GM18867 (cell line): ENCODE data around the gene TTC23L.

Source experiments
- ATAC-seq: cut with Tn5 transposase; IDR thresholded peaks from one replicate; pipeline ENCODE4 v1.9.1; 2021; ENCODE audit warnings: mild to moderate bottlenecking, moderate library complexity; ENCODE audit not compliant: unreplicated experiment

TTC23L gene

DNA sequence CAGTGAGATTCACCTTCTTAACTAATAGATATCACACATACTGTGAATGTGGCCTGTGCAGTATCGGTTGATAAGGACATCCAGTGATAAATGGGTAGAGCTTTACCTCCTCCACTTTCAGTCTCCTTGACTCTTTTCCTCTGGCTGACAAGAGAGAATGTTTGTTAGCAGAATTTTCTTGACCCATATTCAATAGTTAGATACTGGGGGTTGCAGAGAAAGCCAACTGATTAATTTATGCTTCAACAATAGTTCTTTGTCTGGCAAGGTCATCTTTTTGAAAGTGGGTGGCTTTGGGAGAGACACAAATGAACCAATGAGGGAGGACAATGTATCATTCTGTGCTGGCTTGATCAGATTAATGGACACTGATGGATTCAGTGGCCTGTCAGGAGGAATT is 30.3 kb downstream of the TTC23L start:
- ATAC-seq, result no peak

- no peak for ATAC-seq
These were observed 31.4 kb downstream of the TTC23L start for GRCh38 chr5:34870382-34870781.

DNA sequence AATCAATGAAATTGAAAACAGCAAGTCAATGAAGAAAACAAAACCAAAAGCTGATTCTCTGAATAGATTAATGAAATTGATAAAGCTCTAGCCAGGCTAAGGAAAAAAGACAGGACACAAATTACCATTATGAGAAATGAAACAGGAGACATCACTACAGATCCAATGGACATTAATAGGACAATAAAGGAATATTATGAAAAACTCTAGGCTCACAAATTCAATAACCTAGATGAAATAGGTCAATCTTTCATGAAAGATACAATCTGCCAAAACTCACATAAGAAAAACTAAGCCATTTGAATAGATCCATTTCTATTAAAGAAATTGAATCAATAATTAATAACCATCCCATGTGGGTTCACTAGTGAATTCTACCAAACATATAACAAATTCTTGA is 37.3 kb downstream of the TTC23L start:
- no peak for ATAC-seq

- no peak for ATAC-seq
These were observed 42.3 kb downstream of the TTC23L start for GRCh38 chr5:34881246-34881645.

GRCh38 chr5:34886392-34887119 is 47.6 kb downstream of the TTC23L start:
- no peak for ATAC-seq

GRCh38 chr5:34889394-34889793 is 50.4 kb downstream of the TTC23L start:
- ATAC-seq, result no peak

DNA sequence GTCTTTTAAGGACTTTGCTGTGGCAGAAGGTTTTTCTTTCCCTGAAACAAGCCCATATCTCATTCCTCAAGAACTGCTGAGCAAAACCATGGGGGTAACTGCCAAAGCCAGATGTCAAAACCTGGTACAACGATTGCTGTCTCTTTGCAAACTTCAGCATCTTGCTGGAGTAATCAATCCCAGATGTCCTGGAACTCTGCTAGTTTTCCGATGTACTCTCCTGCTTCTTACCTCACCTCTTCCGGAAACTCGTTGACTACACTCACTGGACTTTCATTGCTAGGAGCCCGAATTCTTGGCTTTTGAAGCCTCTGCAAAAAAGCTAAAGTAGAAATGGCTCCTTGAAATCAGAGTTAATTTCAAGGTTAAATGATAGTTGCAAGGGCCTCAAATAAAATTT is 53.0 kb downstream of the TTC23L start:
- ATAC-seq, result no peak

DNA sequence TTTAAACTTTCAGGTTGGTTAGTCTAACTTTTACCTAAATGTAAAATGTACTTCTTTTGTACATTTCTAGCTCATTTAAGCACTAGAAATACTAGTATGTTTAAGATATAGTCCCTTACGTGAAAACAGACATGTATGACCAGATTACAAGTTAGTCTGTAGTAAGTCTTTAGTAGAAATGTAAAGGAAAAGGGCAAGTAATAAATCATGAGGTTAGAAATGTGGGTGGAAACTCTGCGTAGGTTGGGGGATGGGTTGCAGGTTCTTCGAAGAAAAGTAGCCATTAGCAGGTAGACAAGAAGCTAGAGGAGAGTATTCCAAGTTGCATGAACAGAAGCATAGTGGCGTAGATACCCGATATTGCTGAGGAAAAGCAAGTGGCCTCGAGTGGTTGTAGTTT is 53.5 kb downstream of the TTC23L start:
- no peak for ATAC-seq

DNA sequence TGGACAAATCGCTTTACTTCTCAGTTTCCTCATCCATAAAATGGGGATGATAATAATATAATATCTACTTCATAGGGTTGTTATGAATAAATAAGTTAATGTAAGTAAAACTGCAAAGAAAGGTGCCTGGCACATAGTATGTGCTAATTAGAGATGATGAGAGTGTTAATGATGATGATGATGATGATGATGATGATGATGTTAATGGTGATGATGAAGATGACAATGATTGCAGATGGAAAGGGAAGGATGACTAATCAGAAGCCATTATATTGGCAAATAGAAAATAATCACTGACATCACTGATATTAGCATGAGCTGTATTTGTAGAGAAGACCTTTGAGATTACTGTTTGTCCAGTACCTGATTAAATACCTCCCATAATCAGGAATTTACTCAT is 55.8 kb downstream of the TTC23L start:
- no peak for ATAC-seq

- ATAC-seq, result no peak
These were observed 56.9 kb downstream of the TTC23L start for GRCh38 chr5:34895641-34896419.

DNA sequence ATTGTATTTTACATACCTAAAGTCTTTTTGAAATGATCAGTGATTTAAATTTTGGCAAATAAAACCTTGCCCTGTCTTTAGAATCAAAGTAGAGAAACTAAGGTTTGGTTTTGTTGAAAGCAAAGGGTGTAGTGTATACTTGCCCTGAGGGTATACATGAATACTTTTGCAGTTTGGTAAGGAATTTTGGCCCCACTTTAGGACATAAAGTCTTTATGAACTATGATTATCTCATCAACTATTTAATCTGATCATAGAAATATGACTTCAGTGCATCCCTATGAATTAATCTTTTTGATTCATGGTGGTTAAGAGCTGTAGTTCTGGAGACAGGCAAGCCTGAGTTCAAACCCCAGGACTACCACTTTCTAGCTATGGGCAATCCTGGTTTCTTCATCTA is 58.7 kb downstream of the TTC23L start:
- no peak for ATAC-seq

DNA sequence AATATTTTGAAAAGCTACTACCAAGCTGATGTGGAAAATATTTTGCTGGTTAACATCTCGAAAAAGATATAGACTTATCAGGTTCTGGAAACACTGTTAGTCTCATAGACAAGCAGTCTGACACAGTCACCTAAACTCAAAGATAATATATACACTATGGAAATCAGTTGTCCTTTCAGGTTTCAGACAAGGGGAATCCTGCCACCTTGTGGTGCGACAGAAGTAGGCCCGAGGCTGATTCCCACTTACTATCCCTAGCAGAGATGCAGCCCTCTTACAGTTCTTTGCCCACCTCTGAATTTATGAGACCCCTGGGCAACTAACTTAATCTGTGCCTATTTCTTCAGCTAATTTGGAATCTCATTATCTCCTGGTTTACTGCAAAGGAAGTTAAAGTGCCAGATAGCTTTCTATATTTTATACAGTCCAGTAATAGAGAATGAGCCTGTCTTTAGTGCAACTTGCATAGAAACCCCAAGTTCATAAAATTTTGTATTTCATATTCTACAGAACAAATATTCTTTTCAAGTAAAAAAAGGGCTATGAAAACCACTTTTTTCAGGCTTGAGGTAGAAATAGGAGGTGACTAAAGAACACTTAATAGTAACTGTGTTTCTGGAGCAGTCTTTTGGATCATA is 59.4 kb downstream of the TTC23L start:
- peak; percentile 93 for ATAC-seq

DNA sequence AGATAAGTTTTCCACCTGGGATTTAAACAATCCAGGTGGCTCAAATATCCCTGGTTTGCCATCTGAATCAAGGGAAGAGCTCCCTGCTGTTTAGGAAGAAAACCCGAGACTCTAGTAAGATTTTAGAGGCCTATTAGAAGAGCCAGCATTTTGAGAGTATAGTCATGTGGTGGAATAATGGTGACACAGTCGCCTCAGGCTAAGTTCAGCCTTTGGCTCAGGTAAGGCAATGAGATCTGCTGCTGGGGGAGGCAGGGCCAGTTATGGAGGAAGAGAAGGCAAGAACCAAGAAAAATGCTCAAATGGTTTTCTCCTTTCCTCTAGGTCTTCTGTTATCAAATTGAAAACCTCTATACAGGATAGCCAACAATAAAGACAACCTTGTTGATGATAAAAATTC is 60.1 kb downstream of the TTC23L start:
- no peak for ATAC-seq

GRCh38 chr5:34900652-34901051 is 61.7 kb downstream of the TTC23L start:
- ATAC-seq, result no peak

DNA sequence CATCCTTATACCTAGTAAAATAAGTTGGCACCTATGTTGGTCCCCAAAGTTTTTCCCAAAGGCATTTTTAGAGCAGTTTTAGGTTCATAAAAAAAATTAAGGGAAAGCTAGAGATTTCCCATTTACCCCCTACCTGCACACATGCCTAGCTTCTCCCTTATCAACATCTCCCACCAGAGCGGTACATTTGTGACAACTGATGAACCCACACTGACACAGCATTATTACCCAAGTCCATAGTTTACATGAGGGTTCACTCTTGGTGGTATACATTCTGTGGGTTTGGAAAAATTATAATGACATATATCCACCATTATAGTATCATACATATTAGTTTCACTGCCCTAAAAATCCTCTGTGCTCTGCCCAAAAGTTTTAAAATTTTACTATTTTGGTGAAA is 64.3 kb downstream of the TTC23L start:
- ATAC-seq, result no peak

DNA sequence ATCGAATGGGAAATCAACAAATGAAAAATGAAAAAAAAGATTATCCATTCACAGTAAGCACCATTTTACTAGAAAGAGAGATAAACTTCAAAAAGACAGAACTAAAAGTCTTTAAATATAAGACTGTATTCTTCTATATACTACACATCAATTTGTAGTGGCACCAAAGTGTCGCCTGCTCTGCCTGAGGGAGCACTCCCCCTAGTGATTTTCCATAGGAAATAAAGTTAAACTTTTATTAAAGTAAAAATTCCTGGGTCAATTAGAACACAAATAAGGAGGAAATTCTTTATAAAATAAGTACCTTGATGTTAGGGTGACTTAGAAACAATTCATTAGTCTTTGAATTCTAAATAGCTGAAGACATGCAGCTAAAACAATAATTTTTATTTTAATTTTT is 66.6 kb downstream of the TTC23L start:
- ATAC-seq, result no peak

DNA sequence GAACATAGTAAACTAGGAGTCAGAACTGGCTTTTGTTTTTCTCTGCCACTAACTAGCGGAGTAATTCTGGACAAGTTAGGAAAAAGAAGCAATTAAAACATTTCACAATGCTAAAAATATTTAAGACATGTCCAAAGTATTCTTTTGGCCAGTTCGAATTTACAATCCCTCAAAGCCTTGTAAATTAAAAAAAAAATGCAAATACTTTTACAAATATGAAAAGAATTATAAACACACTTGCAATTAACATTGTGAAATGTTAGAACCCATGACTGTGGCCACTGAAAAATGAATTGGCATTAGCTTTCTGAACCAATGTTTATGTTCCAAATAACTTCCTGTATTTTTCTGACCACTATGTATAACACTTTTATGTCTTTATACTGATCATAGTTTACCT is 74.1 kb downstream of the TTC23L start:
- ATAC-seq, result no peak

- peak; percentile 19 for ATAC-seq
These were observed 75.7 kb downstream of the TTC23L start for GRCh38 chr5:34914671-34915138.

DNA sequence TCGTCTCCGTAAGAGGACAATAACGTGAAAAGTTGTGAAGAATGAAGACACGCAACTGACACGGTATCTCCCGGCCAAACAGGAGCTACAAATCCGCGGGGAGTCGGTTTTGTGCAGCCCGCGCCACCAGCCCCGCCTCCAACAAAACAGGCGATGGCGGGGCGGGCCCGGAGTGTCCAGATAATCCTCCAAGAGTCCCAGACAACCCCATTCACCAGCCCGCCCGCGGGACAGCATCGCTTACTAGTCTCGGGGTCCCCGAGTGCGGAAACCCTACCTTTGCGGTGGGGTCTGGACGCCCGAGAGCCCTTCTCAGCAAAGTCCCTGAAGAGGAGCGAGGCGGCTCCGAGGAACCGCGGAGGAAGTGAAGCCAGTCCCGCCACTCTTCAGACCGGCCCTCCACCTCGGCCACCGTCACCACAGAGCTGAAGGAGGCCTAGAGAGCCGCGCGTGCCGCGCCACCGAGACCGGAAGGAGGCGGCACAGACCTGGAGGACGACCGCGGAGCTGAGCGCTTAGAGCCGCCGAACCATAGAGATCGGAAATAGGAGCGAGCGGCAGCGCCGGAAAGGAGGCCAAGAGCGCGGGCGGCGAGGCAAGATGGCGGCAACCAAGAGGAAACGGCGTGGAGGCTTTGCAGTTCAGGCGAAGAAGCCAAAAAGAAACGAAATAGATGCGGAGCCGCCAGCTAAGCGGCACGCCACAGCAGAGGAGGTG is 76.3 kb downstream of the TTC23L start, which contains the start of the genes BRIX1 and RAD1:
Gene BRIX1 (plus strand): TSS at position 573 of the 717 bp plus-strand sequence. CDS start 28 bp downstream, at position 601.
Gene RAD1 (minus strand): TSS at position 366 of the 717 bp plus-strand sequence. CDS start 612 bp downstream, outside the sequence.
- ATAC-seq, result peak; percentile 98

DNA sequence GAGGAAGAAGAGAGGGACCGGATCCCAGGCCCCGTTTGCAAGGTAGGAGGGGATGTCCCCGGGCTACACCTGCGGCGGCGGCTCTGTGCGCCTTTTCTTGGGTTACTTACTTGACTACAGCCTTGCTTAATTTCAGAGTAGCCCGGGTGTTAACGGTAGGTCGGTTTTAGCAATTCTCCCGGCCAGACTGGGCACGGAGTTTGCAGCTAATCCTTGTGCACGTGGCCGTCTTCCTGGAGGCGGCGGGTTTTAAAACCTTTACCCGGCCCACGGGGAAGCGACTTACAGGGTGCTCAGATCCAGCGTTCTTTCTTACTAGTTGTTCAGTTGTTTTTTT is 76.9 kb downstream of the TTC23L start:
- ATAC-seq, result peak; percentile 16

GRCh38 chr5:34916518-34916917 is 77.6 kb downstream of the TTC23L start:
- ATAC-seq, result no peak
